K562 (cell line): Measurements from ENCODE around the gene GPATCH2L. TPM values are rescaled to one million over a fixed set of nuclear protein-coding genes. Genes with fewer than 3 reads are reported as not detected.

ENCODE experiments used
- ATAC-seq: fragments of 200-7000 bp; cut with Tn5 transposase; 3 replicates; pipeline ENCODE4 v1.9.1; 2020; ENCODE audit warnings: moderate library complexity
- BruUV-seq: library from RNA; stranded (reverse); fragments of 400-500 nt; replicated peaks from 2 replicates; lab custom pipeline; 2021; lab: Mats Ljungman, UMichigan
- CTCF ChIA-PET: fragments of 300-600 bp; formaldehyde crosslinking; extraction: SDS; loops from one replicate; lab custom pipeline; 2021; ENCODE audit warnings: low intra/inter-chr PET ratio; lab: Yijun Ruan, JAX
- POLR2A ChIA-PET: fragments of 300-600, 350-650 bp; sonication (Branson Sonifier 250); formaldehyde crosslinking; extraction: SDS; loops from one replicate; lab custom pipeline; 2021; ENCODE audit warnings: antibody characterized with exemption, inconsistent platforms; lab: Yijun Ruan, JAX
- DNase-seq, 4 experiments: peaks; one replicate each; pipeline versions ENCODE4 v3.0.0 to v3.0.0-alpha.2; 2011 to 2018; ENCODE audit warnings: low spot score in 3 of 4, mixed read lengths in 3 of 4; ENCODE audit errors: extremely low read depth in 1 of 4
- FAIRE-seq: peaks from 2 replicates; lab custom pipeline; 2011; peaks lifted over from hg19 to GRCh38; lab: Jason Lieb, UNC
- H2AFZ ChIP-seq: 2 replicates; pipeline ENCODE4 v1.6.0; 2011; ENCODE audit warnings: low read depth, low read length, control low read depth, inconsistent platforms
- H3K27ac ChIP-seq: fragments of 200-600 bp; 3 replicates; pipeline ENCODE4 v1.8.0; 2011; ENCODE audit warnings: low read depth, mild to moderate bottlenecking, control low read depth, inconsistent platforms, low read length, moderate library complexity, mixed read lengths; ENCODE audit errors: extremely low read depth
- H3K27me3 ChIP-seq, 2 experiments: fragments of 300-600 bp in 1 of 2; 2 replicates in 1 of 2; 3 replicates in 1 of 2; pipeline versions ENCODE4 v1.6.0 to v1.8.0; 2011; ENCODE audit warnings: inconsistent platforms in 2 of 2, low read length in 2 of 2, mild to moderate bottlenecking in 1 of 2, mixed read lengths in 1 of 2, moderate library complexity in 1 of 2; ENCODE audit not compliant: control insufficient read depth in 2 of 2, insufficient read depth in 2 of 2
- H3K36me3 ChIP-seq: fragments of 300-600 bp; 3 replicates; pipeline ENCODE4 v1.8.0; 2011; ENCODE audit warnings: mild to moderate bottlenecking, low read length, inconsistent platforms; ENCODE audit not compliant: control insufficient read depth, insufficient read depth
- H3K4me1 ChIP-seq, 2 experiments: fragments of 200-600 bp in 1 of 2; replicated peaks in 1 of 2; 2 replicates in 1 of 2; 3 replicates in 1 of 2; pipeline versions ENCODE4 v1.5.1 to v1.8.0; 2011; ENCODE audit warnings: inconsistent platforms in 2 of 2, low read length in 2 of 2, mild to moderate bottlenecking in 1 of 2, mixed read lengths in 1 of 2, moderate library complexity in 1 of 2; ENCODE audit not compliant: control insufficient read depth in 2 of 2, insufficient read depth in 2 of 2
- H3K4me2 ChIP-seq: 2 replicates; pipeline ENCODE4 v1.6.1; 2011; ENCODE audit warnings: low read length, control low read depth, inconsistent platforms, mixed read lengths; ENCODE audit not compliant: insufficient read depth
- H3K4me3 ChIP-seq: fragments of 200-600 bp; sonication (generic), shearing (Covaris generic); 2 replicates; pipeline ENCODE4 v1.5.1; 2016; ENCODE audit warnings: control low read depth, inconsistent platforms
- H3K79me2 ChIP-seq: fragments of 200-600 bp; 3 replicates; pipeline ENCODE4 v1.8.0; 2011; ENCODE audit warnings: low read length, inconsistent platforms; ENCODE audit not compliant: control insufficient read depth, insufficient read depth
- H3K9ac ChIP-seq, 2 experiments: 2 replicates each; pipeline versions ENCODE4 v1.6.0 to v1.6.1; 2011; ENCODE audit warnings: low read depth in 2 of 2, low read length in 2 of 2, control low read depth in 1 of 2, inconsistent platforms in 1 of 2, mild to moderate bottlenecking in 1 of 2, mixed read lengths in 1 of 2; ENCODE audit not compliant: insufficient read depth in 1 of 2
- H3K9me1 ChIP-seq: one replicate; pipeline ENCODE4 v1.6.0; 2011; ENCODE audit warnings: inconsistent platforms, mild to moderate bottlenecking, low read length, moderate library complexity; ENCODE audit not compliant: control insufficient read depth, insufficient read depth
- H3K9me3 ChIP-seq: replicated peaks from 2 replicates; pipeline ENCODE4 v1.5.1; 2011; ENCODE audit warnings: low read depth, low read length, inconsistent platforms; ENCODE audit not compliant: control insufficient read depth, insufficient read depth
- H4K20me1 ChIP-seq: replicated peaks from 2 replicates; pipeline ENCODE4 v1.6.1; 2011; ENCODE audit warnings: low read length, inconsistent platforms, mixed read lengths; ENCODE audit not compliant: control insufficient read depth, insufficient read depth
- C11orf30 ChIP-seq: fragments of 450-650 bp; IDR thresholded peaks from 2 replicates; pipeline ENCODE4 v1.6.1; 2016; ENCODE audit warnings: low read depth, mild to moderate bottlenecking
- CBX5 ChIP-seq: IDR thresholded peaks from 2 replicates; pipeline ENCODE4 v1.6.1; 2014; ENCODE audit warnings: low read depth, borderline replicate concordance
- E2F3 ChIP-seq: fragments of 250-450 bp; sonication (Bioruptor Pico); IDR thresholded peaks from 2 replicates; pipeline ENCODE4 v1.4.0; 2020; ENCODE audit warnings: mild to moderate bottlenecking
- FOXK1 ChIP-seq: sonication (generic); formaldehyde crosslinking; IDR thresholded peaks from 2 replicates; pipeline ENCODE4 v1.8.0; 2022; ENCODE audit warnings: missing genetic modification reagents, mild to moderate bottlenecking, borderline replicate concordance
- HDAC6 ChIP-seq: IDR thresholded peaks from 2 replicates; pipeline ENCODE4 v1.6.1; 2012; ENCODE audit warnings: low read depth, mild to moderate bottlenecking, control low read depth, inconsistent platforms, low read length, moderate library complexity
- MAFF ChIP-seq: IDR thresholded peaks from 2 replicates; pipeline ENCODE4 v1.6.1; 2012; ENCODE audit warnings: low read length, improper control_type of control experiment
- NR2F6 ChIP-seq: fragments of 450-650 bp; formaldehyde crosslinking; IDR thresholded peaks from 2 replicates; pipeline ENCODE4 v1.4.0; 2020; ENCODE audit warnings: mild to moderate bottlenecking
- PRPF4 ChIP-seq: fragments of 200-400 bp; formaldehyde crosslinking; IDR thresholded peaks from one replicate; pipeline ENCODE4 v1.6.1; 2017; ENCODE audit warnings: low read length, low read depth, mild to moderate bottlenecking; ENCODE audit not compliant: insufficient read depth, poor library complexity, severe bottlenecking
- ZNF212 ChIP-seq: fragments of 450-650 bp; formaldehyde crosslinking; IDR thresholded peaks from 2 replicates; pipeline ENCODE4 v1.4.0; 2020; ENCODE audit warnings: mild to moderate bottlenecking
- ZNF778 ChIP-seq: fragments of 450-650 bp; formaldehyde crosslinking; IDR thresholded peaks from 2 replicates; pipeline ENCODE4 v1.4.0; 2020; ENCODE audit warnings: mild to moderate bottlenecking, moderate library complexity
- WGBS: fragments of 100-300 bp; shearing (Covaris generic); methylation state at CpG from one replicate; pipeline ENCODE4 v1.1.6; 2016; ENCODE audit warnings: low coverage, mixed read lengths; ENCODE audit not compliant: insufficient coverage; ENCODE audit errors: missing lambda C conversion rate; 5-methylcytosine and 5-hydroxymethylcytosine counted together
- in situ Hi-C: fragments of 300-500 bp; cut with MboI; formaldehyde crosslinking; loops from 4 replicates; pipeline ENCODE4 v1.15.0; 2018; ENCODE audit warnings: inconsistent platforms, mixed read lengths
- intact Hi-C: fragments of 100-400 bp; cut with micrococcal nuclease; formaldehyde crosslinking; loops from 2 replicates; pipeline ENCODE4 v1.14.2; 2022
- polyA plus RNA-seq, 8 experiments: library from polyadenylated mRNA; depleted of rRNA in 4 of 8; stranded (reverse) in 5 of 8; unstranded in 3 of 8; fragments of >200 nt; fragmentation: Nextera tagmentation in 2 of 8; fragmentation: Illumina TruSeq in 1 of 8; extraction: Ambion mirVana in 2 of 8; extraction: Trizol in 1 of 8; gene quantifications; 2 replicates each; pipeline versions ENCODE4 v1.2.1 to v1.2.3, GENCODE V29; 2011 to 2014; ENCODE audit warnings: inconsistent platforms in 1 of 8, missing spikeins in 1 of 8
- total RNA-seq, 7 experiments: library from RNA; depleted of rRNA in 6 of 7; stranded (reverse); fragments of >200 nt in 6 of 7; fragmentation: Illumina TruSeq in 2 of 7; extraction: Trizol in 2 of 7; gene quantifications; 2 replicates each; pipeline versions ENCODE4 v1.2.1 to v1.2.3, GENCODE V29; 2011 to 2021; ENCODE audit warnings: low replicate concordance in 1 of 7
- TF ChIP-seq, protein P1 (sequence below): fragments of 250-450 bp; sonication (Bioruptor Pico); IDR thresholded peaks from 2 replicates; pipeline ENCODE4 v1.8.0; 2021; ENCODE audit warnings: moderate library complexity, mild to moderate bottlenecking, inconsistent platforms
- TF ChIP-seq, protein P2 (sequence below): fragments of 250-450 bp; sonication (Bioruptor Pico); IDR thresholded peaks from 2 replicates; pipeline ENCODE4 v1.5.0; 2021
- TF ChIP-seq, protein P3 (sequence below): fragments of 200-800 bp; sonication (Bioruptor generic); IDR thresholded peaks from 2 replicates; pipeline ENCODE4 v1.6.1; 2017; ENCODE audit warnings: missing genetic modification characterization, missing compliant biosample characterization
- TF ChIP-seq, protein P4 (sequence below): sonication (generic); formaldehyde crosslinking; IDR thresholded peaks from 2 replicates; pipeline ENCODE4 v1.8.0; 2022; ENCODE audit warnings: mild to moderate bottlenecking, missing genetic modification reagents

The GPATCH2L gene
- total and polyA plus RNA-seq, 9 of the 15 experiments (the other 6 are each of a cell fraction or from before 2014, with no cell fraction given) = 13.1 to 39.6 (median 20.0) TPM

GRCh38 chr14:76218662-76219061 lies 66.9 kb downstream of the GPATCH2L start:
- Histone ChIP-seq H3K4me1 (no peaks in the 10 kb centered on the region), H3K36me3 (no peaks in the 10 kb centered on the region), H3K9ac (no peak overlapping the region), H3K9me3 (no peaks in the 10 kb centered on the region), H3K27ac (no peak overlapping the region), H4K20me1 (no peaks in the 10 kb centered on the region), H3K27me3 (no peaks in the 10 kb centered on the region), H3K9me1 (no peaks in the 10 kb centered on the region), H3K79me2 (no peaks in the 10 kb centered on the region), H3K4me2 (no peak overlapping the region), H3K4me3 (no peak overlapping the region), H2AFZ (no peak overlapping the region)
- intact Hi-C loops (no loop called here), in situ Hi-C loops (no loop called here)
- DNase-seq = no peak
- ATAC-seq = no peak
- no TSS peak for BruUV-seq
- WGBS = 51% methylated on average over 2 of the region's 2 CpGs
- ChIA-PET POLR2A (no interaction called here), CTCF (no interaction called here)
- FAIRE-seq = no peak
- no peak for TF ChIP-seq FOXK1 (CRISPR knock-in tag)
- TF ChIP-seq, protein P1, sequence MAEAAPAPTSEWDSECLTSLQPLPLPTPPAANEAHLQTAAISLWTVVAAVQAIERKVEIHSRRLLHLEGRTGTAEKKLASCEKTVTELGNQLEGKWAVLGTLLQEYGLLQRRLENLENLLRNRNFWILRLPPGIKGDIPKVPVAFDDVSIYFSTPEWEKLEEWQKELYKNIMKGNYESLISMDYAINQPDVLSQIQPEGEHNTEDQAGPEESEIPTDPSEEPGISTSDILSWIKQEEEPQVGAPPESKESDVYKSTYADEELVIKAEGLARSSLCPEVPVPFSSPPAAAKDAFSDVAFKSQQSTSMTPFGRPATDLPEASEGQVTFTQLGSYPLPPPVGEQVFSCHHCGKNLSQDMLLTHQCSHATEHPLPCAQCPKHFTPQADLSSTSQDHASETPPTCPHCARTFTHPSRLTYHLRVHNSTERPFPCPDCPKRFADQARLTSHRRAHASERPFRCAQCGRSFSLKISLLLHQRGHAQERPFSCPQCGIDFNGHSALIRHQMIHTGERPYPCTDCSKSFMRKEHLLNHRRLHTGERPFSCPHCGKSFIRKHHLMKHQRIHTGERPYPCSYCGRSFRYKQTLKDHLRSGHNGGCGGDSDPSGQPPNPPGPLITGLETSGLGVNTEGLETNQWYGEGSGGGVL (CRISPR knock-in tag) = no peak
- TF ChIP-seq PRPF4 = no peak
- TF ChIP-seq, protein P2, sequence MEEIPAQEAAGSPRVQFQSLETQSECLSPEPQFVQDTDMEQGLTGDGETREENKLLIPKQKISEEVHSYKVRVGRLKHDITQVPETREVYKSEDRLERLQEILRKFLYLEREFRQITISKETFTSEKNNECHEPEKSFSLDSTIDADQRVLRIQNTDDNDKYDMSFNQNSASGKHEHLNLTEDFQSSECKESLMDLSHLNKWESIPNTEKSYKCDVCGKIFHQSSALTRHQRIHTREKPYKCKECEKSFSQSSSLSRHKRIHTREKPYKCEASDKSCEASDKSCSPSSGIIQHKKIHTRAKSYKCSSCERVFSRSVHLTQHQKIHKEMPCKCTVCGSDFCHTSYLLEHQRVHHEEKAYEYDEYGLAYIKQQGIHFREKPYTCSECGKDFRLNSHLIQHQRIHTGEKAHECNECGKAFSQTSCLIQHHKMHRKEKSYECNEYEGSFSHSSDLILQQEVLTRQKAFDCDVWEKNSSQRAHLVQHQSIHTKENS (CRISPR knock-in tag) = no peak
- TF ChIP-seq CBX5 = no peak
- TF ChIP-seq NR2F6 (CRISPR knock-in tag) = no peak
- no peak for TF ChIP-seq ZNF778 (CRISPR knock-in tag)
- peak; percentile 60; the same call in 1 of the 2 replicates for TF ChIP-seq C11orf30
- TF ChIP-seq ZNF212 (CRISPR knock-in tag) = no peak
- no peak for TF ChIP-seq HDAC6
- TF ChIP-seq E2F3 (CRISPR knock-in tag) = no peak
- TF ChIP-seq, protein P3, sequence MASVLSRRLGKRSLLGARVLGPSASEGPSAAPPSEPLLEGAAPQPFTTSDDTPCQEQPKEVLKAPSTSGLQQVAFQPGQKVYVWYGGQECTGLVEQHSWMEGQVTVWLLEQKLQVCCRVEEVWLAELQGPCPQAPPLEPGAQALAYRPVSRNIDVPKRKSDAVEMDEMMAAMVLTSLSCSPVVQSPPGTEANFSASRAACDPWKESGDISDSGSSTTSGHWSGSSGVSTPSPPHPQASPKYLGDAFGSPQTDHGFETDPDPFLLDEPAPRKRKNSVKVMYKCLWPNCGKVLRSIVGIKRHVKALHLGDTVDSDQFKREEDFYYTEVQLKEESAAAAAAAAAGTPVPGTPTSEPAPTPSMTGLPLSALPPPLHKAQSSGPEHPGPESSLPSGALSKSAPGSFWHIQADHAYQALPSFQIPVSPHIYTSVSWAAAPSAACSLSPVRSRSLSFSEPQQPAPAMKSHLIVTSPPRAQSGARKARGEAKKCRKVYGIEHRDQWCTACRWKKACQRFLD (CRISPR knock-in tag) = no peak
- peak; percentile 40; the same call in 1 of the 2 replicates for TF ChIP-seq MAFF
- TF ChIP-seq, protein P4, sequence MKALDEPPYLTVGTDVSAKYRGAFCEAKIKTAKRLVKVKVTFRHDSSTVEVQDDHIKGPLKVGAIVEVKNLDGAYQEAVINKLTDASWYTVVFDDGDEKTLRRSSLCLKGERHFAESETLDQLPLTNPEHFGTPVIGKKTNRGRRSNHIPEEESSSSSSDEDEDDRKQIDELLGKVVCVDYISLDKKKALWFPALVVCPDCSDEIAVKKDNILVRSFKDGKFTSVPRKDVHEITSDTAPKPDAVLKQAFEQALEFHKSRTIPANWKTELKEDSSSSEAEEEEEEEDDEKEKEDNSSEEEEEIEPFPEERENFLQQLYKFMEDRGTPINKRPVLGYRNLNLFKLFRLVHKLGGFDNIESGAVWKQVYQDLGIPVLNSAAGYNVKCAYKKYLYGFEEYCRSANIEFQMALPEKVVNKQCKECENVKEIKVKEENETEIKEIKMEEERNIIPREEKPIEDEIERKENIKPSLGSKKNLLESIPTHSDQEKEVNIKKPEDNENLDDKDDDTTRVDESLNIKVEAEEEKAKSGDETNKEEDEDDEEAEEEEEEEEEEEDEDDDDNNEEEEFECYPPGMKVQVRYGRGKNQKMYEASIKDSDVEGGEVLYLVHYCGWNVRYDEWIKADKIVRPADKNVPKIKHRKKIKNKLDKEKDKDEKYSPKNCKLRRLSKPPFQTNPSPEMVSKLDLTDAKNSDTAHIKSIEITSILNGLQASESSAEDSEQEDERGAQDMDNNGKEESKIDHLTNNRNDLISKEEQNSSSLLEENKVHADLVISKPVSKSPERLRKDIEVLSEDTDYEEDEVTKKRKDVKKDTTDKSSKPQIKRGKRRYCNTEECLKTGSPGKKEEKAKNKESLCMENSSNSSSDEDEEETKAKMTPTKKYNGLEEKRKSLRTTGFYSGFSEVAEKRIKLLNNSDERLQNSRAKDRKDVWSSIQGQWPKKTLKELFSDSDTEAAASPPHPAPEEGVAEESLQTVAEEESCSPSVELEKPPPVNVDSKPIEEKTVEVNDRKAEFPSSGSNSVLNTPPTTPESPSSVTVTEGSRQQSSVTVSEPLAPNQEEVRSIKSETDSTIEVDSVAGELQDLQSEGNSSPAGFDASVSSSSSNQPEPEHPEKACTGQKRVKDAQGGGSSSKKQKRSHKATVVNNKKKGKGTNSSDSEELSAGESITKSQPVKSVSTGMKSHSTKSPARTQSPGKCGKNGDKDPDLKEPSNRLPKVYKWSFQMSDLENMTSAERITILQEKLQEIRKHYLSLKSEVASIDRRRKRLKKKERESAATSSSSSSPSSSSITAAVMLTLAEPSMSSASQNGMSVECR = no peak
